ENCODE measurements around the gene ZSCAN23. TPM values are rescaled to one million over a fixed set of nuclear protein-coding genes. Genes with fewer than 3 reads are reported as not detected.

ZSCAN23 gene
- total and polyA plus RNA-seq, 9 of the 15 experiments (the other 6 are each of a cell fraction or from before 2014, with no cell fraction given), result 0.05 to 0.29 (median 0.21) TPM; not detected in 1

- Histone ChIP-seq H3K4me1 (replicated peaks in 1 of 2; ENCODE audit: control insufficient read depth in 2 of 2, insufficient read depth in 2 of 2, low read length in 2 of 2) (peaks cover 0 to 6% of the 10 kb centered on the region in 2 experiments; a peak in 2 of 5 replicates), H3K4me3 (no peak overlapping the region), H3K4me2 (ENCODE audit: insufficient read depth, low read length) (no peak overlapping the region), H3K27ac (ENCODE audit: extremely low read depth, low read depth, low read length) (no peak overlapping the region), H2AFZ (ENCODE audit: low read depth, low read length) (no peak overlapping the region), H3K9ac (ENCODE audit: insufficient read depth in 1 of 2, low read depth in 2 of 2, low read length in 2 of 2) (no peak overlapping the region; a peak in 1 of 4 replicates), H3K36me3 (ENCODE audit: control insufficient read depth, insufficient read depth, low read length) (no peaks in the 10 kb centered on the region), H4K20me1 (replicated peaks; ENCODE audit: control insufficient read depth, insufficient read depth, low read length) (no peaks in the 10 kb centered on the region), H3K27me3 (ENCODE audit: control insufficient read depth in 2 of 2, insufficient read depth in 2 of 2, low read length in 2 of 2) (no peaks in the 10 kb centered on the region), H3K79me2 (ENCODE audit: control insufficient read depth, insufficient read depth, low read length) (no peaks in the 10 kb centered on the region), H3K9me1 (ENCODE audit: control insufficient read depth, insufficient read depth, low read length) (no peaks in the 10 kb centered on the region), H3K9me3 (replicated peaks; ENCODE audit: control insufficient read depth, insufficient read depth, low read depth, low read length) (no peaks in the 10 kb centered on the region)
- ATAC-seq, result no peak
- CTCF ChIA-PET (ENCODE audit: low intra/inter-chr PET ratio), result no interaction called here
- 72% methylated on average over 1 of the region's 1 CpG for WGBS (ENCODE audit: insufficient coverage, low coverage, missing lambda C conversion rate)
- no peak for FAIRE-seq
- TF ChIP-seq NFRKB (IDR thresholded peaks at IDR 0.05; ENCODE audit: low read depth) (no peak), ATF2 (CRISPR knock-in tag; IDR thresholded peaks at IDR 0.05) (no peak), NFIX (CRISPR knock-in tag; IDR thresholded peaks at IDR 0.05; ENCODE audit: low read depth) (no peak), ZNF165 (CRISPR knock-in tag; IDR thresholded peaks at IDR 0.05; ENCODE audit: borderline replicate concordance) (no peak), TBL1XR1 (IDR thresholded peaks at IDR 0.05; ENCODE audit: low read length in 2 of 2) (no peak), MCM5 (IDR thresholded peaks at IDR 0.05; ENCODE audit: low read depth) (no peak)
- TF ChIP-seq, protein P1, sequence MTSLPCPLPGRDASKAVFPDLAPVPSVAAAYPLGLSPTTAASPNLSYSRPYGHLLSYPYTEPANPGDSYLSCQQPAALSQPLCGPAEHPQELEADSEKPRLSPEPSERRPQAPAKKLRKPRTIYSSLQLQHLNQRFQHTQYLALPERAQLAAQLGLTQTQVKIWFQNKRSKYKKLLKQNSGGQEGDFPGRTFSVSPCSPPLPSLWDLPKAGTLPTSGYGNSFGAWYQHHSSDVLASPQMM (CRISPR knock-in tag; IDR thresholded peaks at IDR 0.05), result no peak
- TF ChIP-seq, protein P2, sequence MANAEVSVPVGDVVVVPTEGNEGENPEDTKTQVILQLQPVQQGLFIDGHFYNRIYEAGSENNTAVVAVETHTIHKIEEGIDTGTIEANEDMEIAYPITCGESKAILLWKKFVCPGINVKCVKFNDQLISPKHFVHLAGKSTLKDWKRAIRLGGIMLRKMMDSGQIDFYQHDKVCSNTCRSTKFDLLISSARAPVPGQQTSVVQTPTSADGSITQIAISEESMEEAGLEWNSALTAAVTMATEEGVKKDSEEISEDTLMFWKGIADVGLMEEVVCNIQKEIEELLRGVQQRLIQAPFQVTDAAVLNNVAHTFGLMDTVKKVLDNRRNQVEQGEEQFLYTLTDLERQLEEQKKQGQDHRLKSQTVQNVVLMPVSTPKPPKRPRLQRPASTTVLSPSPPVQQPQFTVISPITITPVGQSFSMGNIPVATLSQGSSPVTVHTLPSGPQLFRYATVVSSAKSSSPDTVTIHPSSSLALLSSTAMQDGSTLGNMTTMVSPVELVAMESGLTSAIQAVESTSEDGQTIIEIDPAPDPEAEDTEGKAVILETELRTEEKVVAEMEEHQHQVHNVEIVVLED (CRISPR knock-in tag; IDR thresholded peaks at IDR 0.05), result no peak
- TF ChIP-seq, protein P3, sequence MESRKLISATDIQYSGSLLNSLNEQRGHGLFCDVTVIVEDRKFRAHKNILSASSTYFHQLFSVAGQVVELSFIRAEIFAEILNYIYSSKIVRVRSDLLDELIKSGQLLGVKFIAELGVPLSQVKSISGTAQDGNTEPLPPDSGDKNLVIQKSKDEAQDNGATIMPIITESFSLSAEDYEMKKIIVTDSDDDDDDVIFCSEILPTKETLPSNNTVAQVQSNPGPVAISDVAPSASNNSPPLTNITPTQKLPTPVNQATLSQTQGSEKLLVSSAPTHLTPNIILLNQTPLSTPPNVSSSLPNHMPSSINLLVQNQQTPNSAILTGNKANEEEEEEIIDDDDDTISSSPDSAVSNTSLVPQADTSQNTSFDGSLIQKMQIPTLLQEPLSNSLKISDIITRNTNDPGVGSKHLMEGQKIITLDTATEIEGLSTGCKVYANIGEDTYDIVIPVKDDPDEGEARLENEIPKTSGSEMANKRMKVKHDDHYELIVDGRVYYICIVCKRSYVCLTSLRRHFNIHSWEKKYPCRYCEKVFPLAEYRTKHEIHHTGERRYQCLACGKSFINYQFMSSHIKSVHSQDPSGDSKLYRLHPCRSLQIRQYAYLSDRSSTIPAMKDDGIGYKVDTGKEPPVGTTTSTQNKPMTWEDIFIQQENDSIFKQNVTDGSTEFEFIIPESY (CRISPR knock-in tag; IDR thresholded peaks at IDR 0.05), result no peak
- POLR2A ChIA-PET, result interaction anchor here (0.6 to 1.4 kb wide), 7 partner anchors 19 to 946 kb away, joined by 3 to 6 read pairs (median 3); no protein-coding TSS in a partner anchor
- no peak for DNase-seq (ENCODE audit: extremely low read depth in 1 of 4, low spot score in 3 of 4)
- in situ Hi-C loops (cut with MboI), result no loop called here
- BruUV-seq (replicated peaks), result no TSS peak
- intact Hi-C loops (cut with micrococcal nuclease), result no loop called here
Observed at GRCh38 chr6:28423546-28423945, 19.7 kb downstream of the ZSCAN23 start.
